PFSK-1 (cell line): ENCODE results near the gene MOB1B.

Experiments
- FOXP2 ChIP-seq: optimal IDR thresholded peaks from 2 replicates; pipeline ENCODE3; 2011; ENCODE audit warnings: borderline replicate concordance, control low read depth, inconsistent platforms; ENCODE audit not compliant: insufficient read depth; ENCODE audit errors: extremely low read length, extremely low read depth
- POLR2AphosphoS5 ChIP-seq: IDR thresholded peaks from 2 replicates; pipeline ENCODE4 v1.6.1; 2012; ENCODE audit warnings: low read depth, mild to moderate bottlenecking, control low read depth, low read length, moderate library complexity
- SIN3A ChIP-seq: IDR thresholded peaks from 2 replicates; pipeline ENCODE4 v1.6.1; 2012; ENCODE audit warnings: mild to moderate bottlenecking, low read length, moderate library complexity, borderline replicate concordance; ENCODE audit not compliant: insufficient read depth
- TAF1 ChIP-seq: IDR thresholded peaks from 2 replicates; pipeline ENCODE4 v1.6.1; 2012; ENCODE audit warnings: low read length, control low read depth, borderline replicate concordance; ENCODE audit not compliant: insufficient read depth
- TF ChIP-seq, protein P1 (sequence below), 2 experiments: IDR thresholded peaks; 2 replicates each; pipeline versions ENCODE4 v1.6.1 to v1.8.0; 2011 to 2012; ENCODE audit warnings: low read depth in 2 of 2, low read length in 2 of 2, control low read depth in 1 of 2, inconsistent platforms in 1 of 2, mild to moderate bottlenecking in 1 of 2, moderate library complexity in 1 of 2; ENCODE audit not compliant: insufficient read depth in 1 of 2

Gene MOB1B

GRCh38 chr4:70880739-70881138 lies 21.4 kb upstream of the MOB1B start:
- TF ChIP-seq POLR2AphosphoS5 = no peak
- TF ChIP-seq FOXP2 = no peak
- TF ChIP-seq SIN3A = no peak
- TF ChIP-seq, protein P1, sequence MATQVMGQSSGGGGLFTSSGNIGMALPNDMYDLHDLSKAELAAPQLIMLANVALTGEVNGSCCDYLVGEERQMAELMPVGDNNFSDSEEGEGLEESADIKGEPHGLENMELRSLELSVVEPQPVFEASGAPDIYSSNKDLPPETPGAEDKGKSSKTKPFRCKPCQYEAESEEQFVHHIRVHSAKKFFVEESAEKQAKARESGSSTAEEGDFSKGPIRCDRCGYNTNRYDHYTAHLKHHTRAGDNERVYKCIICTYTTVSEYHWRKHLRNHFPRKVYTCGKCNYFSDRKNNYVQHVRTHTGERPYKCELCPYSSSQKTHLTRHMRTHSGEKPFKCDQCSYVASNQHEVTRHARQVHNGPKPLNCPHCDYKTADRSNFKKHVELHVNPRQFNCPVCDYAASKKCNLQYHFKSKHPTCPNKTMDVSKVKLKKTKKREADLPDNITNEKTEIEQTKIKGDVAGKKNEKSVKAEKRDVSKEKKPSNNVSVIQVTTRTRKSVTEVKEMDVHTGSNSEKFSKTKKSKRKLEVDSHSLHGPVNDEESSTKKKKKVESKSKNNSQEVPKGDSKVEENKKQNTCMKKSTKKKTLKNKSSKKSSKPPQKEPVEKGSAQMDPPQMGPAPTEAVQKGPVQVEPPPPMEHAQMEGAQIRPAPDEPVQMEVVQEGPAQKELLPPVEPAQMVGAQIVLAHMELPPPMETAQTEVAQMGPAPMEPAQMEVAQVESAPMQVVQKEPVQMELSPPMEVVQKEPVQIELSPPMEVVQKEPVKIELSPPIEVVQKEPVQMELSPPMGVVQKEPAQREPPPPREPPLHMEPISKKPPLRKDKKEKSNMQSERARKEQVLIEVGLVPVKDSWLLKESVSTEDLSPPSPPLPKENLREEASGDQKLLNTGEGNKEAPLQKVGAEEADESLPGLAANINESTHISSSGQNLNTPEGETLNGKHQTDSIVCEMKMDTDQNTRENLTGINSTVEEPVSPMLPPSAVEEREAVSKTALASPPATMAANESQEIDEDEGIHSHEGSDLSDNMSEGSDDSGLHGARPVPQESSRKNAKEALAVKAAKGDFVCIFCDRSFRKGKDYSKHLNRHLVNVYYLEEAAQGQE (IDR thresholded peaks at IDR 0.05; ENCODE audit: insufficient read depth in 1 of 2, low read depth in 2 of 2, low read length in 2 of 2) = no peak
- no peak for TF ChIP-seq TAF1

DNA sequence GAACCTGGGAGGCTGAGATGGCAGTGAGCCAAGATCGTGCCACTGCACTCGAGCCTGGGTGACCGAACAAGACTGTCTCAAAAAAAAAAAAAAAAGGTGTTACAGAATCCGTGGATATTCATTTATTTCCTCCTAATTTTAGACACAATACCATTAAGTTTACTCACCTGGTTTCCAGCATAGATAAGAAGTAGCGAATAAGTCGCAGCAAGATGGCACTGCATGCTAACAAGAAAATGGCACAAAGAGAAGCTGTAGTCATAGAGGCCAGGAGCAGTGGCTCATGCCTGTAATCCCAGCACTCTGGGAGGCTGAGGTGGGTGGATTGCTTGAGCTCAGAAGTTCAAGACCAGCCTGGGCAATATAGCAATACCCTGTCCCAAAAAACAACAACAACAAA lies 17.0 kb upstream of the MOB1B start:
- TF ChIP-seq TAF1 (no peak), FOXP2 (no peak), SIN3A (no peak), POLR2AphosphoS5 (no peak)
- TF ChIP-seq, protein P1 (IDR thresholded peaks at IDR 0.05; ENCODE audit: insufficient read depth in 1 of 2, low read depth in 2 of 2, low read length in 2 of 2) = no peak

- TF ChIP-seq, protein P1 (IDR thresholded peaks at IDR 0.05; ENCODE audit: insufficient read depth in 1 of 2, low read depth in 2 of 2, low read length in 2 of 2) = no peak
- TF ChIP-seq TAF1 = no peak
- TF ChIP-seq FOXP2 = no peak
- no peak for TF ChIP-seq POLR2AphosphoS5
- no peak for TF ChIP-seq SIN3A
These were observed 9.9 kb upstream of the MOB1B start for GRCh38 chr4:70892086-70892769.

- TF ChIP-seq SIN3A (no peak), POLR2AphosphoS5 (no peak)
- TF ChIP-seq, protein P1 (IDR thresholded peaks at IDR 0.05; ENCODE audit: insufficient read depth in 1 of 2, low read depth in 2 of 2, low read length in 2 of 2) = no peak
These were observed 8.4 kb upstream of the MOB1B start for GRCh38 chr4:70893790-70894189.

GRCh38 chr4:70895405-70895804 lies 6.8 kb upstream of the MOB1B start:
- TF ChIP-seq FOXP2 = no peak
- no peak for TF ChIP-seq TAF1
- TF ChIP-seq, protein P1 (IDR thresholded peaks at IDR 0.05; ENCODE audit: insufficient read depth in 1 of 2, low read depth in 2 of 2, low read length in 2 of 2) = no peak
- no peak for TF ChIP-seq SIN3A
- no peak for TF ChIP-seq POLR2AphosphoS5
